GM12878 (cell line): Measurements from ENCODE around the gene AAGAB. TPM values are rescaled to one million over a fixed set of nuclear protein-coding genes. Genes with fewer than 3 reads are reported as not detected.

ENCODE experiments used
- ATAC-seq: fragments of 200-7000 bp; cut with Tn5 transposase; 3 replicates; pipeline ENCODE4 v1.9.1; 2020; ENCODE audit warnings: mild to moderate bottlenecking, moderate library complexity
- BruUV-seq: library from RNA; stranded (reverse); fragments of 400-500 nt; replicated peaks from 2 replicates; lab custom pipeline; 2021; lab: Mats Ljungman, UMichigan
- CTCF ChIA-PET: fragments of 300-600 bp; sonication (Branson Sonifier 250); formaldehyde crosslinking; extraction: SDS; loops from one replicate; lab custom pipeline; 2021; ENCODE audit warnings: inconsistent platforms; lab: Yijun Ruan, JAX
- POLR2A ChIA-PET: fragments of 350-600 bp; formaldehyde crosslinking; extraction: SDS; loops from one replicate; lab custom pipeline; 2021; ENCODE audit warnings: inconsistent platforms; lab: Charles Lee
- RAD21 ChIA-PET: fragments of 300-600 bp; sonication (Branson Sonifier 250); formaldehyde crosslinking; loops from one replicate; lab custom pipeline; 2023; ENCODE audit warnings: antibody characterized with exemption; ENCODE audit not compliant: unreplicated experiment; lab: Charles Lee
- SMC1A ChIA-PET: fragments of 300-600 bp; sonication (Branson Sonifier 250); formaldehyde crosslinking; loops from one replicate; lab custom pipeline; 2023; ENCODE audit not compliant: unreplicated experiment, uncharacterized antibody; lab: Charles Lee
- DNase-seq: peaks from one replicate; pipeline ENCODE4 v3.0.0-alpha.2; 2011; ENCODE audit warnings: low read depth, low spot score
- FAIRE-seq: peaks from 3 replicates; lab custom pipeline; 2011; peaks lifted over from hg19 to GRCh38; lab: Jason Lieb, UNC
- H2AFZ ChIP-seq: 2 replicates; pipeline ENCODE4 v1.6.0; 2011; ENCODE audit warnings: low read depth, low read length, control low read depth; ENCODE audit not compliant: control insufficient read depth
- H3K27ac ChIP-seq: 2 replicates; pipeline ENCODE4 v1.5.1; 2011; ENCODE audit warnings: control low read depth; ENCODE audit not compliant: control insufficient read depth, insufficient read depth
- H3K27me3 ChIP-seq, 2 experiments: replicated peaks in 1 of 2; 2 replicates each; pipeline versions ENCODE4 v1.6.0 to v1.6.1; 2011; ENCODE audit warnings: low read length in 1 of 2; ENCODE audit not compliant: control insufficient read depth in 2 of 2, insufficient read depth in 2 of 2
- H3K36me3 ChIP-seq, 2 experiments: 2 replicates each; pipeline ENCODE4 v1.5.1; 2011; ENCODE audit warnings: low read length in 1 of 2; ENCODE audit not compliant: control insufficient read depth in 2 of 2, insufficient read depth in 2 of 2
- H3K4me1 ChIP-seq: 2 replicates; pipeline ENCODE4 v1.6.1; 2011; ENCODE audit warnings: mild to moderate bottlenecking, low read length, moderate library complexity, mixed read lengths; ENCODE audit not compliant: control insufficient read depth, insufficient read depth
- H3K4me2 ChIP-seq: 2 replicates; pipeline ENCODE4 v1.6.0; 2011; ENCODE audit warnings: control low read depth; ENCODE audit not compliant: control insufficient read depth, insufficient read depth
- H3K4me3 ChIP-seq: fragments of 200-600 bp; sonication (generic); 2 replicates; pipeline ENCODE4 v1.5.1; 2016
- H3K79me2 ChIP-seq: 2 replicates; pipeline ENCODE4 v1.6.0; 2011; ENCODE audit warnings: low read length; ENCODE audit not compliant: control insufficient read depth, insufficient read depth
- H3K9ac ChIP-seq: 2 replicates; pipeline ENCODE4 v1.8.0; 2011; ENCODE audit warnings: low read length, control low read depth, mixed read lengths; ENCODE audit not compliant: control insufficient read depth, insufficient read depth
- H3K9me3 ChIP-seq: replicated peaks from 3 replicates; pipeline ENCODE4 v1.5.1; 2011; ENCODE audit warnings: mild to moderate bottlenecking, low read length; ENCODE audit not compliant: control insufficient read depth, insufficient read depth
- H4K20me1 ChIP-seq: 2 replicates; pipeline ENCODE4 v1.6.0; 2011; ENCODE audit not compliant: control insufficient read depth, insufficient read depth
- BMI1 ChIP-seq: fragments of 450-650 bp; IDR thresholded peaks from 2 replicates; pipeline ENCODE4 v1.6.1; 2016; ENCODE audit warnings: mild to moderate bottlenecking, moderate library complexity, borderline replicate concordance
- CBFB ChIP-seq: IDR thresholded peaks from 2 replicates; pipeline ENCODE4 v1.6.1; 2016; ENCODE audit warnings: antibody characterized with exemption, low read depth
- NR2C1 ChIP-seq: fragments of 450-650 bp; IDR thresholded peaks from 2 replicates; pipeline ENCODE4 v1.6.1; 2017; ENCODE audit warnings: antibody characterized with exemption, mild to moderate bottlenecking, moderate library complexity
- WGBS: methylation state at CpG from one replicate; pipeline ENCODE4 v1.1.6; 2016; ENCODE audit warnings: low lambda C conversion rate; ENCODE audit not compliant: insufficient replicate concordance, insufficient coverage; ENCODE audit errors: missing lambda C conversion rate; 5-methylcytosine and 5-hydroxymethylcytosine counted together
- in situ Hi-C: fragments of 300-500 bp; cut with MboI; formaldehyde crosslinking; loops from 9 replicates; pipeline ENCODE4 v1.14.3; 2018; ENCODE audit warnings: mixed read lengths
- intact Hi-C: fragments of 100-400 bp; cut with micrococcal nuclease; formaldehyde crosslinking; loops from one replicate; pipeline ENCODE4 v1.14.2; 2022; ENCODE audit not compliant: unreplicated experiment
- polyA plus RNA-seq, 11 experiments: library from polyadenylated mRNA; depleted of rRNA in 4 of 11; unstranded in 6 of 11; stranded (reverse) in 5 of 11; fragments of >200 nt; fragmentation: Nextera tagmentation in 4 of 11; fragmentation: Illumina TruSeq in 1 of 11; extraction: Ambion mirVana in 4 of 11; extraction: Trizol in 1 of 11; gene quantifications; 1 replicate in 1 of 11; 2 replicates in 10 of 11; pipeline versions ENCODE4 v1.2.1 to v1.2.3, GENCODE V29; 2011 to 2016; ENCODE audit warnings: inconsistent platforms in 2 of 11, missing spikeins in 2 of 11, low read depth in 1 of 11
- total RNA-seq, 4 experiments: library from RNA; depleted of rRNA in 3 of 4; stranded (reverse); fragments of >200 nt in 3 of 4; fragmentation: Illumina TruSeq in 1 of 4; extraction: Trizol in 1 of 4; gene quantifications; 2 replicates each; pipeline versions ENCODE4 v1.2.1 to v1.2.3, GENCODE V29; 2013 to 2021
- TF ChIP-seq, protein P1 (sequence below): fragments of 450-650 bp; formaldehyde crosslinking; IDR thresholded peaks from 2 replicates; pipeline ENCODE4 v1.4.0; 2022; ENCODE audit warnings: mild to moderate bottlenecking, moderate library complexity
- TF ChIP-seq, protein P2 (sequence below): fragments of 450-650 bp; IDR thresholded peaks from 2 replicates; pipeline ENCODE4 v1.6.1; 2018; ENCODE audit warnings: mild to moderate bottlenecking, low read depth, moderate library complexity; ENCODE audit not compliant: partially characterized antibody
- TF ChIP-seq, protein P3 (sequence below): fragments of 450-650 bp; IDR thresholded peaks from 2 replicates; pipeline ENCODE4 v1.6.1; 2017; ENCODE audit warnings: mild to moderate bottlenecking, moderate library complexity

Gene AAGAB
- total and polyA plus RNA-seq, 10 of the 15 experiments (the other 5 are each of a cell fraction or from before 2014, with no cell fraction given): 11.4 to 62.3 (median 38.0) TPM

DNA sequence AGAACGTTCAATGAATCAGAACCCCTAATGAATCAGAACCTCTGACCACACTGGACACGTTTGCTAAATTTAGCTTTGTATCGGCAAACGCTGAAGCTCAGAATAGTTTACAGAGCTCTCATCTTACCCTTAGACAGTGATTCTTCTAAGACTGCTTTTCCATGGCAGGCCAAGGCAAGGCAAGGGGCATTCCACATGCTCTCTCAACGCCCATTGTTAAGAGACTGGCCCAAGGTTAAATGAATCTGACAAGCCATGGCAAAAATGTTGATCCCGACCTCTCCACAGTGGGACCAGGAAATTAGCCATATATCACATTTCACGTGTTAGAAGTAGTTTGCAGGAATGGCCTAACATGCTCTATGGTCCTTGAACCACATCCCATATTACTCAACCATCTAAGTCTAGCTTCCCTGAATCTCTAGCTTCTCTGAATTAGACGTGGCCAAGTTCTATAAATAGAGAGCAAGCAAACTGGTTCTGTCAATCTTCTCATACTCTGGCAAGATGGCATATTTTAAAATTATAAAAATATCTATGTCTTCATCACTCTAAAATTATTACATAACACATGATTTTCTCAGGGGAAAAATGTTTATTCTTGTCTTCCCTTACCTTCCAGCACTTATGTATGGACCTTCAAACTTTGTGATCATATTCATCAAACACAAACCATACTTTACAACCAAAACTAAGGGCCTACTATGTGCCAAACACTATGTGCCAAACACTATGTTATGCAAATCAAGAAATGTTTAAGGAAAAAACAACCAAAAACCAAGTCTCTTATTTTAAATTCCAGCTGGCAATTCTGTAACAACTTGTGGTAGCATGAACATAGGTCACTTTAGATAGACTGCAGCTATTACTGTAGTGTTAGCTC is 54.3 kb downstream of the AAGAB start:
- H4K20me1 ChIP-seq: no peaks in the 10 kb centered on the region
- H3K9me3 ChIP-seq: no peaks in the 10 kb centered on the region; the same call in 2 of the 3 replicates
- H3K27me3 ChIP-seq: no peaks in the 10 kb centered on the region
- POLR2A ChIA-PET: no interaction called here
- H3K27ac ChIP-seq: no peak overlapping the region
- no peaks in the 10 kb centered on the region for H3K79me2 ChIP-seq
- 66% methylated on average over 8 of the region's 8 CpGs for WGBS
- peaks cover 3 to 12% of the 10 kb centered on the region in 2 experiments; a peak in 3 of 4 replicates for H3K36me3 ChIP-seq
- TF ChIP-seq, protein P1, sequence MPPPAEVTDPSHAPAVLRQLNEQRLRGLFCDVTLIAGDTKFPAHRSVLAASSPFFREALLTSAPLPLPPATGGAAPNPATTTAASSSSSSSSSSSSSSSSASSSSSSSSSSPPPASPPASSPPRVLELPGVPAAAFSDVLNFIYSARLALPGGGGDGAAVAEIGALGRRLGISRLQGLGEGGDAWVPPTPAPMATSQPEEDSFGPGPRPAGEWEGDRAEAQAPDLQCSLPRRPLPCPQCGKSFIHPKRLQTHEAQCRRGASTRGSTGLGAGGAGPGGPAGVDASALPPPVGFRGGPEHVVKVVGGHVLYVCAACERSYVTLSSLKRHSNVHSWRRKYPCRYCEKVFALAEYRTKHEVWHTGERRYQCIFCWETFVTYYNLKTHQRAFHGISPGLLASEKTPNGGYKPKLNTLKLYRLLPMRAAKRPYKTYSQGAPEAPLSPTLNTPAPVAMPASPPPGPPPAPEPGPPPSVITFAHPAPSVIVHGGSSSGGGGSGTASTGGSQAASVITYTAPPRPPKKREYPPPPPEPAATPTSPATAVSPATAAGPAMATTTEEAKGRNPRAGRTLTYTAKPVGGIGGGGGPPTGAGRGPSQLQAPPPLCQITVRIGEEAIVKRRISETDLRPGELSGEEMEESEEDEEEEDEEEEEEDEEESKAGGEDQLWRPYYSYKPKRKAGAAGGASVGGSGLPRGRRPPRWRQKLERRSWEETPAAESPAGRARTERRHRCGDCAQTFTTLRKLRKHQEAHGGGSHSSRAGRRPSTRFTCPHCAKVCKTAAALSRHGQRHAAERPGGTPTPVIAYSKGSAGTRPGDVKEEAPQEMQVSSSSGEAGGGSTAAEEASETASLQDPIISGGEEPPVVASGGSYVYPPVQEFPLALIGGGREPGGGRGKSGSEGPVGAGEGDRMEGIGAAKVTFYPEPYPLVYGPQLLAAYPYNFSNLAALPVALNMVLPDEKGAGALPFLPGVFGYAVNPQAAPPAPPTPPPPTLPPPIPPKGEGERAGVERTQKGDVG: no peak
- TF ChIP-seq, protein P2, sequence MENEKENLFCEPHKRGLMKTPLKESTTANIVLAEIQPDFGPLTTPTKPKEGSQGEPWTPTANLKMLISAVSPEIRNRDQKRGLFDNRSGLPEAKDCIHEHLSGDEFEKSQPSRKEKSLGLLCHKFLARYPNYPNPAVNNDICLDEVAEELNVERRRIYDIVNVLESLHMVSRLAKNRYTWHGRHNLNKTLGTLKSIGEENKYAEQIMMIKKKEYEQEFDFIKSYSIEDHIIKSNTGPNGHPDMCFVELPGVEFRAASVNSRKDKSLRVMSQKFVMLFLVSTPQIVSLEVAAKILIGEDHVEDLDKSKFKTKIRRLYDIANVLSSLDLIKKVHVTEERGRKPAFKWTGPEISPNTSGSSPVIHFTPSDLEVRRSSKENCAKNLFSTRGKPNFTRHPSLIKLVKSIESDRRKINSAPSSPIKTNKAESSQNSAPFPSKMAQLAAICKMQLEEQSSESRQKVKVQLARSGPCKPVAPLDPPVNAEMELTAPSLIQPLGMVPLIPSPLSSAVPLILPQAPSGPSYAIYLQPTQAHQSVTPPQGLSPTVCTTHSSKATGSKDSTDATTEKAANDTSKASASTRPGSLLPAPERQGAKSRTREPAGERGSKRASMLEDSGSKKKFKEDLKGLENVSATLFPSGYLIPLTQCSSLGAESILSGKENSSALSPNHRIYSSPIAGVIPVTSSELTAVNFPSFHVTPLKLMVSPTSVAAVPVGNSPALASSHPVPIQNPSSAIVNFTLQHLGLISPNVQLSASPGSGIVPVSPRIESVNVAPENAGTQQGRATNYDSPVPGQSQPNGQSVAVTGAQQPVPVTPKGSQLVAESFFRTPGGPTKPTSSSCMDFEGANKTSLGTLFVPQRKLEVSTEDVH: no peak
- TF ChIP-seq BMI1 (no peak), CBFB (no peak), NR2C1 (no peak)
- TF ChIP-seq, protein P3, sequence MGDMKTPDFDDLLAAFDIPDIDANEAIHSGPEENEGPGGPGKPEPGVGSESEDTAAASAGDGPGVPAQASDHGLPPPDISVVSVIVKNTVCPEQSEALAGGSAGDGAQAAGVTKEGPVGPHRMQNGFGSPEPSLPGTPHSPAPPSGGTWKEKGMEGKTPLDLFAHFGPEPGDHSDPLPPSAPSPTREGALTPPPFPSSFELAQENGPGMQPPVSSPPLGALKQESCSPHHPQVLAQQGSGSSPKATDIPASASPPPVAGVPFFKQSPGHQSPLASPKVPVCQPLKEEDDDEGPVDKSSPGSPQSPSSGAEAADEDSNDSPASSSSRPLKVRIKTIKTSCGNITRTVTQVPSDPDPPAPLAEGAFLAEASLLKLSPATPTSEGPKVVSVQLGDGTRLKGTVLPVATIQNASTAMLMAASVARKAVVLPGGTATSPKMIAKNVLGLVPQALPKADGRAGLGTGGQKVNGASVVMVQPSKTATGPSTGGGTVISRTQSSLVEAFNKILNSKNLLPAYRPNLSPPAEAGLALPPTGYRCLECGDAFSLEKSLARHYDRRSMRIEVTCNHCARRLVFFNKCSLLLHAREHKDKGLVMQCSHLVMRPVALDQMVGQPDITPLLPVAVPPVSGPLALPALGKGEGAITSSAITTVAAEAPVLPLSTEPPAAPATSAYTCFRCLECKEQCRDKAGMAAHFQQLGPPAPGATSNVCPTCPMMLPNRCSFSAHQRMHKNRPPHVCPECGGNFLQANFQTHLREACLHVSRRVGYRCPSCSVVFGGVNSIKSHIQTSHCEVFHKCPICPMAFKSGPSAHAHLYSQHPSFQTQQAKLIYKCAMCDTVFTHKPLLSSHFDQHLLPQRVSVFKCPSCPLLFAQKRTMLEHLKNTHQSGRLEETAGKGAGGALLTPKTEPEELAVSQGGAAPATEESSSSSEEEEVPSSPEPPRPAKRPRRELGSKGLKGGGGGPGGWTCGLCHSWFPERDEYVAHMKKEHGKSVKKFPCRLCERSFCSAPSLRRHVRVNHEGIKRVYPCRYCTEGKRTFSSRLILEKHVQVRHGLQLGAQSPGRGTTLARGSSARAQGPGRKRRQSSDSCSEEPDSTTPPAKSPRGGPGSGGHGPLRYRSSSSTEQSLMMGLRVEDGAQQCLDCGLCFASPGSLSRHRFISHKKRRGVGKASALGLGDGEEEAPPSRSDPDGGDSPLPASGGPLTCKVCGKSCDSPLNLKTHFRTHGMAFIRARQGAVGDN: no peak
- H3K4me1 ChIP-seq: peaks cover 9% of the 10 kb centered on the region
- CTCF ChIA-PET: interaction anchor here (0.7 to 0.8 kb wide), 2 partner anchors 21 to 119 kb away, joined by 3 read pairs; no protein-coding TSS in a partner anchor
- RAD21 ChIA-PET: no interaction called here
- BruUV-seq: no TSS peak
- SMC1A ChIA-PET: interaction anchor here (1.1 to 1.2 kb wide), 2 partner anchors 40 to 97 kb away, joined by 3 to 4 read pairs; no protein-coding TSS in a partner anchor
- in situ Hi-C loops: no loop called here
- H3K4me2 ChIP-seq: no peak overlapping the region
- ATAC-seq (no peak), FAIRE-seq (no peak), DNase-seq (no peak)
- H3K9ac ChIP-seq: no peak overlapping the region
- intact Hi-C loops: loop anchor here (5.0 kb wide), 1 partner anchor 248 kb away; no protein-coding TSS in a partner anchor
- no peak overlapping the region for H2AFZ ChIP-seq
- no peak overlapping the region for H3K4me3 ChIP-seq
